C4-2B (cell line): ENCODE measurements around the gene ETFA.
A peak's percentile ranks its signal among the peaks of the same experiment; 100 is the strongest.

Experiments used
- H3K27ac ChIP-seq: fragments of 450-650 bp; 2 replicates; pipeline ENCODE4 v1.5.1; 2017
- ZFX ChIP-seq: fragments of 450-650 bp; IDR thresholded peaks from 2 replicates; pipeline ENCODE4 v1.6.1; 2017
- TF ChIP-seq, protein P1 (sequence below): fragments of 450-650 bp; conservative IDR thresholded peaks from 2 replicates; pipeline ENCODE4 v1.5.1; 2017; ENCODE audit warnings: mild to moderate bottlenecking

ETFA gene

DNA sequence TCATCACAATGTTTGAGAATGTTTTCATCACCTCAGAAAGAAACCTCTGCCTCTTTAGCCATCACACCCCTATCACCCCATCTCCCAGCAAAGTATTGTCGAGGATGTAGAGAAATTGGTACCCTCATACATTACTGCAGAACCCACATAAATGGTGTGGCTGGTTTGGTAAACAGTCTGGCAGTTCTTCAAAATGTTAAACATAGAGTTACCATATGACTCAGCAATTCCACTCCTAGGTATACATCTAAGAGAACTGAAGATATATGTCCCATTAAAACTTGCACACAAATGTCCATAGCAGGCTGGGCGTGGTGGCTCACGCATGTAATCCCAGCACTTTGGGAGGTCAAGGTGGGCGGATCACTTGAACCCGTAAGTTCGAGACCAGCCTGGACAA, 8.7 kb upstream of the ETFA start:
- no peak overlapping the region for H3K27ac ChIP-seq
- no peak for TF ChIP-seq ZFX
- TF ChIP-seq, protein P1, sequence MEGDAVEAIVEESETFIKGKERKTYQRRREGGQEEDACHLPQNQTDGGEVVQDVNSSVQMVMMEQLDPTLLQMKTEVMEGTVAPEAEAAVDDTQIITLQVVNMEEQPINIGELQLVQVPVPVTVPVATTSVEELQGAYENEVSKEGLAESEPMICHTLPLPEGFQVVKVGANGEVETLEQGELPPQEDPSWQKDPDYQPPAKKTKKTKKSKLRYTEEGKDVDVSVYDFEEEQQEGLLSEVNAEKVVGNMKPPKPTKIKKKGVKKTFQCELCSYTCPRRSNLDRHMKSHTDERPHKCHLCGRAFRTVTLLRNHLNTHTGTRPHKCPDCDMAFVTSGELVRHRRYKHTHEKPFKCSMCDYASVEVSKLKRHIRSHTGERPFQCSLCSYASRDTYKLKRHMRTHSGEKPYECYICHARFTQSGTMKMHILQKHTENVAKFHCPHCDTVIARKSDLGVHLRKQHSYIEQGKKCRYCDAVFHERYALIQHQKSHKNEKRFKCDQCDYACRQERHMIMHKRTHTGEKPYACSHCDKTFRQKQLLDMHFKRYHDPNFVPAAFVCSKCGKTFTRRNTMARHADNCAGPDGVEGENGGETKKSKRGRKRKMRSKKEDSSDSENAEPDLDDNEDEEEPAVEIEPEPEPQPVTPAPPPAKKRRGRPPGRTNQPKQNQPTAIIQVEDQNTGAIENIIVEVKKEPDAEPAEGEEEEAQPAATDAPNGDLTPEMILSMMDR: no peak

DNA sequence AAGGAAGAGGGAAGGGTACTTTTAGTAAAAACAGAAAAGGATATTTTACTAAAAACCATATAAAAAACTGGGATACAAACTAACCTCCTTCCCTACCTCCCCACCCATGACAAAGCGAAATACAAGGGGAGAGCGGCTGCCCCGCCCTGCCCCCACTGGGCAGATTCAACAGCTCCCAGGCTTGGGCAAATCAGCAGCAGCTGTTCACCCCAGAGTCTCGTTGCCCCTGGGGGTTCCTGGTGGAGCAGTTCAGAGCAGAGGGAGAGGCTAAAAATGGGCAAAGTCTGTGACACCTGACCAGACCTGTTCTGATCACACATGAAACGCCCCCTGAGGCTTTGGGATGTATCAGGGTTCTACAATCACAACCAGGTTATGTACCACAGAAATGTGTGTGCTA, 2.5 kb upstream of the ETFA start:
- TF ChIP-seq, protein P1: no peak
- TF ChIP-seq ZFX: no peak
- H3K27ac ChIP-seq: peak overlapping the region; percentile 98

DNA sequence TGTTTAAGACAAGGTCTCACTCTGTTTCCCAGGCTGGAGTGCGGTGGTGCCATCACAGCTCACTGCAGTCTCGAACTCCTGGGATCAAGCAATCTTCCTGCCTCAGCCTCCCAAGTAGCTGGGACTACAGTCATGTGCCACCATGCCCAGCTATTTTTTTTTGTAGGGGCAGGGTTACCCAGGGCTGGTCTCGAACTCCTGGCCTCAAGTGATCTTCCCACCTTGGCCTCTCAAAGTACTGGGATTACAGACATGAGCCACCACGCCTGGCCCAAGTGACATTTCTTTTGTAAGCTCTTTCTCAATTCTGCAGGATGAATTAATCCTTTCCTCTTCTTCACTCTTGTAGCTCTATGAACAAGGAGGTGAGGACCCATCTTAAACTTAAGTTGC, 1.9 kb upstream of the ETFA start:
- H3K27ac ChIP-seq: peak overlapping the region; percentile 98

DNA sequence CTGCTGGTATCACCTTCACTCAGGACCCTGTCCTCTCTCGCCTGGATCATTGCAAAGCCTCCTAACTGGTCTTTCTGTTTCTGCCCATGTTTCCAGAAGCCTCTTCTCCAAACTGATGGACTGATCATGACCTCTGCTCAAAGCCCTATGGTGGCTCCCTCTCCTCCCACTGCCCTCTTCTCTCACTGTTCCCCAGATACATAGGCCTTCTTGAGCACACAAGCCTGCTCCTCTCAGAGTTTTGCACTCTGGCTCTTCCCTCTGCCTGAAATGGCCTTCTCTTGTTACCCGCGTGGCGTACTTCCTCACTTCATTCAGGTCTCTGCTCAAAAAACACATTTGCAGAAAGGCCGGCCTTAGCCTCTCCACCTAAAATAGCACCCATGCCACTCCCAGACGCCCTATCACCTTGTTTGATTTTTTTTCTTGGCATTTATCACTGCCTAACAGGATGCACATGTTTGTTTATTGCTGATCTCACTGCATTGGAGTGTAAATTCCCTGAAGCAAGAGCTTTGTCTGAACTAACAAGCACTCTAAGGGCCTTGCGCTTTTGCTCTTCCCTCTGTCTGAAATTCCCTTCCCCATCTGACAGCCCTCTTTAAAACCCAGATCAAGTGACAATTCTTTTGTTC, 1.4 kb upstream of the ETFA start:
- peak overlapping the region; percentile 98 for H3K27ac ChIP-seq
- TF ChIP-seq, protein P1: no peak
- peak; percentile 45 for TF ChIP-seq ZFX

DNA sequence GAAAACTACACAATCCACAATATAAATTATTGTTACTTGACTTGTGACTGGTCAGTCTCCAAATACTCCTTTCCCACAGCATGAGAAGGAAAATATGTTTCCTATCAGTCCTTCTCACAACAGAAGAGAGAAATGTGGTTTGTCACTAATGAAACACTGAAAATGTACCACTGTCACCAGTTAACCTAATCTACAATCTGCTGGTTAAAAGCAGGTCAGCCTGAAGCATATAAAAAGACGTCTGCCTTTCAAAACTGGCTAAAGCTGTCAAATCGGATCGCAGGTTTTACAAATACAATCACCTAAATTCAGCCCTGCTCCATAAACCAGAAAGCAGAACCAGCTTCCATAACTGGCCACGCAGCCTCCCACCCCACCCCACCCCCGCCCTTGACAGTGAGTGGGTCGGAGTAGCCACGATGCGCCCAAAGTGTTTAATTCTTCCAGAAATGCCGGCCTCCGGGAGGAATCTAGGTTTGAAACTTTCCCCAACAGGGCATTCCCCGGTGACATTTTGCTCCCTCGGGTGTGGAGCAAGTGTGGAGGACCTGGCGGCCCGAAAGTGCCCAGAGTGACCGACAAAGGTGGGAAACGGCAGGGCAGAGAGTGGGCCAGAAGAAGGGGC, 682 bp downstream of the ETFA start:
- H3K27ac ChIP-seq: peak overlapping the region; percentile 98
- TF ChIP-seq, protein P1: no peak
- no peak for TF ChIP-seq ZFX

DNA sequence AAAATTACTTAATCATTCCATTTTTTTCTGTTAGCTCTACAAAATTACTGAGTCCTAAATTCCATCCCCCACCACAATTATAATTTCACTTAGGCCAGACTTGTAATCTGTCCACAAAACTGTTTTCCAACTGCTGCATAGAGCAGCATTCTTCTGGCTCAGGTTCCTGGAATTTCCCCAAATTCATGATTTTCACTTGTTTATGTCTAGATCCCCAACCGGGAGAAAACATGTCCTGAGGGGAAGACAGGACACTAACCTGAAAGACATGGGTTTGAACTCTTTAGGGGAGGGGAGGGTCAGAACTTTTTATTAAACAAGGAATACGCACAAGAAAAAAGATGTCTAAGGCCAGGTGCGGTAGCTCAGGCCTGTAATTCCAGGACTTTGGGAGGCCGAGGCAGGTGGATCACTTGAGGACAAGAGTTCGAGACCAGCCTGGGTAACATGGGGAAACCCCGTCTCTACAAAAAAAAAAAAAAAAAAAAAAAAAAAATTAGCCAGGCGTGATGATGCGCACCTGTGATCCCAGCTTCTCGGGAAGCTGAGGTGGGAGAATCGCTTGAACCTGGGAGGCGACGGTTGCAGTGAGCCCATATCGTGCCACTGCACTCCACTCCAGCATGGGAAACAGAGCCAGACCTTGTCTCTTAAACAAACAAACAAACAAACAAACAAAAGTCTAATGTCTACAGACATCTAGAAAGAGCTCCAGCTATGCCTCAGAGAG, 1.5 kb downstream of the ETFA start:
- no peak for TF ChIP-seq ZFX
- TF ChIP-seq, protein P1: no peak
- peak overlapping the region; percentile 98; the same call in 1 of the 2 replicates for H3K27ac ChIP-seq

DNA sequence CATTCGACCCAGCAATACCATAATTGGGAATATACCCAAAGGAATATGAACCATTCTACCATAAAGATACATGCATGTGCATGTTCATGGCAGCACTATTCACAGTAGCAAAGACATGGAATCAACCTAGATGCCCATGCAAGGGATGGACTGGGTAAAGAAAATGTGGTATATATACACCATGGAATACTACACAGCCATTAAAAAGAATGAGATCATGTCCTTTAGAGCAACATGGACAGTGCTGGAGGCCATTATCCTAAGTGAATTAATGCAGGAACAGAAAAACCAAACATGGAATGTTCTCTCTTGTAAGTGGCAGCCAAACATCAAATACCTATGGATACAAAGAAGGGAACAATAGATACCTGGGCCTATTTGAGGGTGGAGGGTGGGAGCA, 7.4 kb downstream of the ETFA start:
- no peak overlapping the region for H3K27ac ChIP-seq
- TF ChIP-seq, protein P1: no peak
